Endothelial cell of umbilical vein (primary cell): ENCODE results near the gene VSX1. TPM values are rescaled to one million over a fixed set of nuclear protein-coding genes. Genes with fewer than 3 reads are reported as not detected.

Source experiments
- BruUV-seq: library from RNA; stranded (reverse); fragments of 400-500 nt; replicated peaks from 2 replicates; lab custom pipeline; 2021; lab: Mats Ljungman, UMichigan
- CTCF ChIA-PET: fragments of 300-600, 350-600 bp; sonication (Branson Sonifier 250); formaldehyde crosslinking; loops from one replicate; lab custom pipeline; 2021; ENCODE audit warnings: antibody characterized with exemption, inconsistent platforms; lab: Charles Lee
- POLR2A ChIA-PET: fragments of 300-600, 350-600 bp; sonication (Branson Sonifier 250); formaldehyde crosslinking; loops from one replicate; lab custom pipeline; 2021; ENCODE audit warnings: antibody characterized with exemption, inconsistent platforms; lab: Charles Lee
- DNase-seq: peaks from one replicate; pipeline ENCODE4 v3.0.0-alpha.2; 2011; ENCODE audit warnings: low read depth, low spot score
- FAIRE-seq: peaks from 2 replicates; lab custom pipeline; 2011; peaks lifted over from hg19 to GRCh38; lab: Jason Lieb, UNC
- H2AFZ ChIP-seq: 2 replicates; pipeline ENCODE4 v1.6.0; 2012; ENCODE audit warnings: low read depth, low read length, control low read depth, inconsistent platforms
- H3K27ac ChIP-seq: 2 replicates; pipeline ENCODE4 v1.5.1; 2011; ENCODE audit warnings: low read depth, mild to moderate bottlenecking, control low read depth, low read length, moderate library complexity; ENCODE audit not compliant: insufficient read depth
- H3K27me3 ChIP-seq, 2 experiments: 2 replicates each; pipeline versions ENCODE4 v1.6.0 to v1.6.1; 2011; ENCODE audit warnings: low read length in 2 of 2, mixed read lengths in 1 of 2; ENCODE audit not compliant: control insufficient read depth in 2 of 2, insufficient read depth in 2 of 2
- H3K36me3 ChIP-seq, 2 experiments: 2 replicates in 1 of 2; 3 replicates in 1 of 2; pipeline ENCODE4 v1.5.1; 2011; ENCODE audit warnings: low read length in 2 of 2, mild to moderate bottlenecking in 1 of 2, moderate library complexity in 1 of 2; ENCODE audit not compliant: control insufficient read depth in 2 of 2, insufficient read depth in 2 of 2; ENCODE audit errors: extremely low read depth in 1 of 2
- H3K4me1 ChIP-seq: 3 replicates; pipeline ENCODE4 v1.5.1; 2011; ENCODE audit warnings: mild to moderate bottlenecking, low read length; ENCODE audit not compliant: control insufficient read depth, insufficient read depth; ENCODE audit errors: extremely low read depth
- H3K4me2 ChIP-seq: 2 replicates; pipeline ENCODE4 v1.6.1; 2011; ENCODE audit warnings: low read length, control low read depth, mixed read lengths; ENCODE audit not compliant: insufficient read depth
- H3K4me3 ChIP-seq, 3 experiments: fragments of 200-600 bp in 1 of 3; sonication (generic), shearing (Covaris generic) in 1 of 3; replicated peaks in 1 of 3; 2 replicates each; pipeline ENCODE4 v1.5.1; 2011 to 2016; ENCODE audit warnings: control low read depth in 3 of 3, low read length in 3 of 3, mild to moderate bottlenecking in 2 of 3, inconsistent platforms in 1 of 3, low read depth in 1 of 3, moderate library complexity in 1 of 3; ENCODE audit not compliant: insufficient read depth in 1 of 3
- H3K79me2 ChIP-seq: 2 replicates; pipeline ENCODE4 v1.6.0; 2012; ENCODE audit warnings: low read length, inconsistent platforms; ENCODE audit not compliant: control insufficient read depth, insufficient read depth
- H3K9ac ChIP-seq: replicated peaks from 2 replicates; pipeline ENCODE3; 2011; ENCODE audit warnings: low read length, control low read depth; ENCODE audit not compliant: insufficient read depth; ENCODE audit errors: extremely low read depth
- H3K9me1 ChIP-seq: replicated peaks from 3 replicates; pipeline ENCODE4 v1.6.0; 2011; ENCODE audit warnings: mild to moderate bottlenecking, low read length; ENCODE audit not compliant: control insufficient read depth, insufficient read depth; ENCODE audit errors: extremely low read depth
- H3K9me3 ChIP-seq: replicated peaks from 2 replicates; pipeline ENCODE4 v1.5.1; 2012; ENCODE audit warnings: low read length, inconsistent platforms; ENCODE audit not compliant: control insufficient read depth, insufficient read depth
- H4K20me1 ChIP-seq: replicated peaks from 2 replicates; pipeline ENCODE3; 2011; ENCODE audit warnings: mild to moderate bottlenecking, low read length; ENCODE audit not compliant: control insufficient read depth, insufficient read depth; ENCODE audit errors: extremely low read depth
- EZH2 ChIP-seq: IDR thresholded peaks from 2 replicates; pipeline ENCODE4 v1.6.1; 2012; ENCODE audit warnings: borderline replicate concordance, low read depth, mild to moderate bottlenecking, moderate library complexity, low read length, inconsistent platforms; ENCODE audit not compliant: severe bottlenecking
- FOS ChIP-seq: IDR thresholded peaks from 2 replicates; pipeline ENCODE4 v1.6.1; 2011; ENCODE audit warnings: mild to moderate bottlenecking, low read length, moderate library complexity, borderline replicate concordance; ENCODE audit not compliant: insufficient read depth
- GATA2 ChIP-seq: IDR thresholded peaks from 2 replicates; pipeline ENCODE4 v1.7.0; 2011; ENCODE audit warnings: low read depth, mild to moderate bottlenecking, moderate library complexity, mixed read lengths, low read length; ENCODE audit not compliant: insufficient read length, insufficient read depth
- JUN ChIP-seq: IDR thresholded peaks from 2 replicates; pipeline ENCODE4 v1.6.1; 2011; ENCODE audit warnings: borderline replicate concordance, low read depth; ENCODE audit not compliant: insufficient read length, insufficient read depth
- MAX ChIP-seq: IDR thresholded peaks from 2 replicates; pipeline ENCODE4 v1.6.1; 2011; ENCODE audit not compliant: insufficient read depth, insufficient read length
- MYC ChIP-seq: IDR thresholded peaks from one replicate; pipeline ENCODE4 v1.6.1; 2011; ENCODE audit warnings: mild to moderate bottlenecking, low read depth, low read length
- POLR2A ChIP-seq: IDR thresholded peaks from 2 replicates; pipeline ENCODE4 v1.6.1; 2012; ENCODE audit warnings: low read depth, mild to moderate bottlenecking, control low read depth, low read length
- POLR2AphosphoS5 ChIP-seq: IDR thresholded peaks from 2 replicates; pipeline ENCODE4 v1.6.1; 2012; ENCODE audit warnings: low read depth, mild to moderate bottlenecking, control low read depth, low read length, moderate library complexity; ENCODE audit not compliant: insufficient read depth
- dilution Hi-C: fragments of 300-500 bp; cut with MboI; formaldehyde crosslinking; loops from one replicate; pipeline ENCODE4 v1.15.0; 2019; ENCODE audit warnings: low sequenced_read_pairs; ENCODE audit not compliant: extremely low pct_ligation_motif_present
- intact Hi-C: fragments of 100-400 bp; cut with micrococcal nuclease; formaldehyde crosslinking; loops from one replicate; pipeline ENCODE4 v1.10.0; 2022
- polyA plus RNA-seq, 4 experiments: library from polyadenylated mRNA; depleted of rRNA in 3 of 4; stranded (reverse) in 3 of 4; unstranded in 1 of 4; fragments of >200 nt; gene quantifications; 2 replicates each; pipeline versions ENCODE4 v1.2.1 to v1.2.3, GENCODE V29; 2011 to 2012; ENCODE audit warnings: missing spikeins in 1 of 4
- total RNA-seq: library from RNA; stranded (reverse); gene quantifications from 2 replicates; pipeline ENCODE4 v1.2.3, GENCODE V29; 2021
- TF ChIP-seq, protein P1 (sequence below), 2 donors: IDR thresholded peaks; 1 replicate in 1 of 2; 2 replicates in 1 of 2; pipeline ENCODE4 v1.5.1; 2011; ENCODE audit warnings: low read length in 2 of 2, mild to moderate bottlenecking in 2 of 2, moderate library complexity in 2 of 2, control low read depth in 1 of 2, inconsistent platforms in 1 of 2, low read depth in 1 of 2; ENCODE audit not compliant: insufficient read depth in 1 of 2; ENCODE audit errors: extremely low read depth in 1 of 2

The VSX1 gene
- total and polyA plus RNA-seq, 2 donors (not counting 3 experiments of a cell fraction or from before 2014, with no cell fraction given) = not detected

DNA sequence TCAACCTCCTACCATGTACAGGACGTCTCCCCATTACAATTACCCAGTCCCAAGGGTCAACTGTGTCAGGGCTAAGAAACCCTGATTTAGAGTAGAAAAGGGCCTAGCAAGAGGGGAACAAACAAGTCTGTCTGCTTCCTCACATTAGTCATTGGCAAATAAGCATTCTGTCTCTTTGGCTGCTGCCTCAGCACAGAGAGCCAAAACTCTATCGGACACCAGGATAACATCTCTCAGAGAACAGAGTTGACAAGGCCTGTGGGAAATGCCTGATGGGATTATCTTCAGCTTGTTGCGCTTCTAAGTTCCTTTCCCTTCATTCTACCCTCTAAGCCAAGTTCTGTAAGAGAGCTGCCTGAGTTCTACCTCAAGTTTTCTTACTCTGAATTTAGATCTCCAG, 19.0 kb upstream of the VSX1 start:
- Histone ChIP-seq H3K4me2 (no peak overlapping the region), H3K36me3 (no peaks in the 10 kb centered on the region), H3K9me1 (no peaks in the 10 kb centered on the region), H4K20me1 (no peaks in the 10 kb centered on the region), H2AFZ (no peak overlapping the region), H3K79me2 (no peaks in the 10 kb centered on the region), H3K27ac (no peak overlapping the region), H3K9me3 (no peaks in the 10 kb centered on the region), H3K4me1 (no peaks in the 10 kb centered on the region), H3K27me3 (peaks cover 0 to 4% of the 10 kb centered on the region in 2 experiments), H3K4me3 (no peak overlapping the region), H3K9ac (no peak overlapping the region)
- DNase-seq (no peak), FAIRE-seq (no peak)
- ChIA-PET POLR2A (no interaction called here), CTCF (interaction anchor here (0.9 kb wide), 1 partner anchor 39 kb away, joined by 3 read pairs; no protein-coding TSS in a partner anchor)
- dilution Hi-C loops (no loop called here), intact Hi-C loops (no loop called here)
- TF ChIP-seq POLR2A (no peak), GATA2 (no peak), FOS (no peak), MYC (no peak), POLR2AphosphoS5 (no peak), EZH2 (no peak), MAX (no peak), JUN (no peak)
- TF ChIP-seq, protein P1, sequence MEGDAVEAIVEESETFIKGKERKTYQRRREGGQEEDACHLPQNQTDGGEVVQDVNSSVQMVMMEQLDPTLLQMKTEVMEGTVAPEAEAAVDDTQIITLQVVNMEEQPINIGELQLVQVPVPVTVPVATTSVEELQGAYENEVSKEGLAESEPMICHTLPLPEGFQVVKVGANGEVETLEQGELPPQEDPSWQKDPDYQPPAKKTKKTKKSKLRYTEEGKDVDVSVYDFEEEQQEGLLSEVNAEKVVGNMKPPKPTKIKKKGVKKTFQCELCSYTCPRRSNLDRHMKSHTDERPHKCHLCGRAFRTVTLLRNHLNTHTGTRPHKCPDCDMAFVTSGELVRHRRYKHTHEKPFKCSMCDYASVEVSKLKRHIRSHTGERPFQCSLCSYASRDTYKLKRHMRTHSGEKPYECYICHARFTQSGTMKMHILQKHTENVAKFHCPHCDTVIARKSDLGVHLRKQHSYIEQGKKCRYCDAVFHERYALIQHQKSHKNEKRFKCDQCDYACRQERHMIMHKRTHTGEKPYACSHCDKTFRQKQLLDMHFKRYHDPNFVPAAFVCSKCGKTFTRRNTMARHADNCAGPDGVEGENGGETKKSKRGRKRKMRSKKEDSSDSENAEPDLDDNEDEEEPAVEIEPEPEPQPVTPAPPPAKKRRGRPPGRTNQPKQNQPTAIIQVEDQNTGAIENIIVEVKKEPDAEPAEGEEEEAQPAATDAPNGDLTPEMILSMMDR (IDR thresholded peaks at IDR 0.05; ENCODE audit: extremely low read depth in 1 of 2, insufficient read depth in 1 of 2, low read depth in 1 of 2, low read length in 2 of 2) = no peak
- BruUV-seq = no TSS peak
